Fibroblast of upper back skin (primary cell): ENCODE measurements around the gene PTTG1IP.
"Not testable (repeated sequence)": the region's sequence is repeated elsewhere in the genome, so short reads cannot be mapped to it uniquely, and the experiment has no call there.

Experiments
- DNase-seq: peaks from one replicate; pipeline ENCODE4 v3.0.0-alpha.2; 2013

PTTG1IP gene

DNA sequence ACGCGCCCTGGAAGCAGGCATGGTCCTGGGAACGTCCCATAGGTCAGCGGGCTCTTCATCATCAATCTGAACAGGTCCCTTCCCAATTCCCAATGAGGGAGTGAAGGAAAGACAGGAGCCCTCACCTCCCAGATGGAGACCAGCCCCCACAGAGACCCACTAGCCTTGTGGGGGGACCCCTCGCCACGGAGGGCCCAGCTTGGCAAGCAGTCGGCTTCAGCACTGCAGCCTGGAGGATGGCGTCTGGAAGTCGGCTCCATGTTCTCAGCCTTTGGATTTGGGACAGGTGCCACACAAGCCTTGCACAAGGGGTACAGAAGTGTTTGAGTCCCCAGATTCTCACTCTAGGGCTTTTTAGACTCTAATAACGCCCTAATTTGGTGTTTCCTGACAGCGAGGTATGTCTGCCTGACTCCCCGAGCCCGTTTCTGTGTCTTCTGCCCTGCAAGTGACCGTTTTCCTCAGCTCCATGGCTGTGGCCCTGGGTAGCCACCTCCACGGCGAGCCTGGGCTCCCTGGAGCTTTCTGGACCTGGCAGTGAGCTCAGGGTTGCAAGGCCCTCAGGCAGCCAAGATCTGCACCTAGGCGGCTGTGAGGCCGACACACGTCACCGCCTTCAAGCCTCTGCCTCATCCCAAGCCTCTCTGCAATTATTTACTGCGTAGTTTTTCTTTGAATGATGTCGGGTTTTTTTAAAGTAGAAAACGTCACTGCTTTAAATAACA, 30.6 kb downstream of the PTTG1IP start:
- no peak for DNase-seq

DNA sequence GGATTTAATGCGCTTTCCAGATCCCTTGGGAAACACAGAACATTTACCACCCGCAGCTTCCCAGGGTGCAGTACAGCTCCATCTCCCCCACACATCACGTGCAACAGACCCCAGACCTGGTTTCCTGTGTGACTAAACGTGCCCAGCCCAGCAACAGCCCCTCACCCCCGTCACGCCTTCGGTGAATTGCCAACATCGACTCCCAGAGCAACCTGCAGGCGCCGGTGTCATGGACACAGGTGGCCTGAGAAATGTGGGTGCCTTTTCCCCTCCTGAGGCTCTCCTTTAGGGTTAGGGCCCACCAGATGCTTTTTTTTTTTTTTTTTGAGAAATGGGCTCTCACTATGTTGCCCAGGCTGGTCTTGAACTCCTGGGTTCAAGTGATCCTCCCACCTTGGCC, 31.4 kb downstream of the PTTG1IP start:
- DNase-seq = no peak

DNA sequence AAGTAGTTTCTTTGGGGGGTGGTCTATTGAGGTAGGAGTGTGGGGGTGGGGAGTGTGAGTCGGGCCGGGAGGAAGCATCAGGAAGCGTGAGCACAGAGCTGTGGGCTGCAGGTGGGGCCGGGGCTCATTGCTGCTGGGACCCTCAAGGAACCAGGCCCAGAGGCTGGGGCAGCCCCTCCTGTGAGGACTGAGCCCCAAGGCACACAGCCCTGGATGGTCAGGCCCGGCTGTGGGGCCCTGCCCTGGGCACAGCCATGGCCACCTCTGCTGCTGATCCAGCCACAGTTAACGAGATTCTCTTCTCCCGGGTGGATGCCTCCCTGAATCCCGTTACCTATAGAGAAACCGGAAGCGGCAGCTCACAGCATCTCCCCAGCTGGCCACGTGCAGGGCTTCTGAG, 32.7 kb downstream of the PTTG1IP start:
- no peak for DNase-seq

DNA sequence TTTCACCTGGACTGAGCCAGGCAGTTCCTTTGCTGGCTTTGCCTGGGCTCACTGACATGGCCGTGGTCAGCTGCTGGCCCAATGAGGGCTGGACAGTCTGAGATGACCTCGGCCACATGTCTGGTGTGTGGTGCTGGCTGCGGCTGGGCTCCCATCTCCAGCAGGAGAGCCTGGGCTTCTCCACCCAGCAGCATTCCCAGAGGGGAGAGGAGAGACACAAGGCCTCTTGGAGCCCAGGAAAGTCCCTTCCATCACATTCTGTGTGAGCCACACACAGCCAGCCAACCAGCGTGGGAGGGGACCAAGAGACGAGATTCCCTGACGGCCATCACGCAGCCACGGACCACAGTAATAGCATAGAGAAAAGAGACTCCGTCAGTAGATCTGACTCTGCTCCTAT, 34.5 kb downstream of the PTTG1IP start:
- no peak for DNase-seq

DNA sequence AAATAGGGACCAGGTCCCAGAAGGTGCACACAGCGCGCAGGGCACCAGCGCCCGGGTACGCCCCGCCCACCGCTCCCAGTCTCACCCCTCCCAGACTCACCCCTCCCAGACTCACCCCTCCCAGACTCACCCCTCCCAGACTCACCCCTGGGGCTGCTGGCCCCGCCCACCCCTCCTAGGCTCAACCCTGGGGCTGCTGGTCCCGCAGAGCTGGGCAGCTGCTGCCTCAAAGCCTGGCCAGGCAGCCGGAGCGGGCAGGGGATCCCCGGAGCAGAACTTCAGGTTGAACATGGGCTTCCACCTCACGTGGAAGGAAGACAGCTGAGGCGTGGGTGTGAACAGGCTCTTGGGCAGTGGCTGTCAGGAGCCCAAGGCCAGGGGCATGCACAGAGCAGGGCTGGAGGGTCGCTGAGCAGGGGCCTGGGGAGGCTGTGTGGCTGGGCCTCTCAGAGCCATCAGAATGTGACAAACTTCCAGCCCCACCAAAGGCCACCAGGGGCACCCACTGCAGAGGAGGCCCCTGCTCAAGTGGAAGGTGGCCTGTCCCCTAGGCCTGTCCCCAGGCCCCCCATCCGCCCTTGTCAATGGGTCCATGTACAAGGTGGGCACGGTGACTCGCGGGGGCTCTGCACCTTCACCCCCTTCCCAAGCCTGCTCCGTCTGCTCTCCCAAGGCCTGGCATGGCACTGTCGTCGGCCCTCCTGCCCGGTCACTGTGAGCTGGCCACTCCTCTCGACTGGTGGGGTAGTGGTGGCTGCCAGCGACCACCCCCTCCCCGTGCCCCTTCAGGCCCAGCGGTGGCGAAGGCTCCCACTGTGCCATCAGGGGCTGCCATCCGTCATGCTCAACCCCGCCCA, 35.2 kb downstream of the PTTG1IP start:
- DNase-seq = no peak

DNA sequence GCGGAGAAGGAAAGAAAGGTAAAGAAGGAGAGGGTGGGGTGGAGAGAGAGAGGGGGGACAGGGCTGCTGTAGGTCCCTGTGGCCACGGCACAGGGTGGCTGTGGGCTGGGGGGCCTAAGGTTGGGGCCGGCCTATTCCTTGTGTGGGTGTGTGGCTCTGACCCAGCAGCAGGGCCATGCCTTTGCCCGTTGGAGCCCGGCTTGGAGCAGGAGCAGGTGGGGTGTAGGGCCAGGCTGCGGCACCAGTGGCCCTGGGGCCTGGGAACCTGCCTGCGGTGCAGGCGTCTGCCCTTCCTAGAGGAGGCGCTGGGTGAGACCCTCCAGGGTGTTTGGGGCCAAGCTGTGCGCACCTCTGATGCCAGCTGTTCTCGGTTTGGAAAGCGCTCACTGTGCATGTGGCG, 36.0 kb downstream of the PTTG1IP start:
- no peak for DNase-seq

DNA sequence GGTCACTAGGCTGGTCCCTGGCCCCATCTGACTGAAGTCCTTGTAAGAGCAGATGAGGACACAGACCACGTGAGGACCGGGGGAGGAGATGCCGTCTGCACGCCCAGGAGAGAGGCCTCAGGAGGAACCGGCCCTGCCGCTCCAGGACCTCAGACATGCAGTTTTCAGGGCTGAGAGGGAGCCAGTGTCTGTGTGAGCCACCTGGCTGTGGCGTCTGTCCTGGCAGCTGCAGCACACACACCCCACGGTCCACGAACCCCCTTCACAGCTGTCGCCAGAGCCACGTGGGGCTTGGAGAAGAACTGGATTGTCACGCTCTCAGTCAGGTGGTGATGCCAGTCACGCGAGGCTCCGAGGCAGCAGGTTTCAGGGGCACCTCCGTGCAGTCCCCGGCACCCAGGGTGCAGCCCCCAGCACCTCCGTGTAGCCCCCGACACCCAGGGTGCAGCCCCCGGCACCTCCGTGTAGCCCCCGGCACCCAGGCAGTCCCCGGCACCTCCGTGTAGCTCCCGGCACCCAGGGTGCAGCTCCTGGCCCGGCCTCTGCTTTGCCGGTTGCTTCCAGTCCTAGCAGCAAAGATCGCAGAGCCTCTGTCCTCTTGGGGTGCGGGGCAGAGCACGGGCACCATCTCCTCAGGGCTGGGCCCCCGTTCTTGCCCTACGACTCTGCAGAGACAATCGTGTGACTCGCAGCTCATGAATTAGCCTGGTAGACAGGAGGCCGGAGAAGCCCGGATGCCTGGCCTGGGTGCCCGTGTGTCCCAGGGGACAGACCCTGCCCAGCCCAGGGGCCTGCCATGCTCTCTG, 36.6 kb downstream of the PTTG1IP start:
- no peak for DNase-seq

DNA sequence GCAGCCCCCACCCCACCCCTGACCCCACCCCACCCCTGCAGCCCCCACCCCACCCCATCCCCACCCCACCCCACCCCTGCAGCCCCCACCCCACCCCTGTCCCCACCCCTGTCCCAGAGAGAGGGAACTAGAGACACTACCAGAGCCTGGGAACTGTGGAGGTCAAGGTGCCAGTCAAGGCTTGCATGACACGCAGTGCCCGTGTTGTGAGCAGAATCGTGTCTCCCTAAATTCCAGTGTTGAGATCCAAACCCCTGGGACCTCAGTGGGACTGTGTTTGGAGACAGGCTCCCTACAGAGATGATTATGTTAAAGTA, 37.2 kb downstream of the PTTG1IP start:
- DNase-seq = no peak

DNA sequence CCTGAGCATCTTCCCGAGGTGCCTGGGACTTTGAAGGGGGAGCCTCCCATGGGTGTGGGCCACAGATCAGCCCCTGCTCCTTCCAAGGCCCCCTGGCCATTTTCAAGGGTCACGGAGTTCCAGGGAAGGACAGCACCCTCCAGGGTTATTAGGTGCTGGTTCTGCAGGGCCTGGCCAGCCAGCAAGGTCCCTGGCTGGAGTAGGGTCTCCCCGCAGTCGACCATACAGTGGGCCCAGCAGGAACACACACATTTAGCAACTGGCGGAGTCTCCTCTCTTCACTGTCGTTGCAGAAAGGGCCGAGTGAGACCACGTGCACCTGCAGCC, 37.9 kb downstream of the PTTG1IP start:
- DNase-seq = no peak

DNA sequence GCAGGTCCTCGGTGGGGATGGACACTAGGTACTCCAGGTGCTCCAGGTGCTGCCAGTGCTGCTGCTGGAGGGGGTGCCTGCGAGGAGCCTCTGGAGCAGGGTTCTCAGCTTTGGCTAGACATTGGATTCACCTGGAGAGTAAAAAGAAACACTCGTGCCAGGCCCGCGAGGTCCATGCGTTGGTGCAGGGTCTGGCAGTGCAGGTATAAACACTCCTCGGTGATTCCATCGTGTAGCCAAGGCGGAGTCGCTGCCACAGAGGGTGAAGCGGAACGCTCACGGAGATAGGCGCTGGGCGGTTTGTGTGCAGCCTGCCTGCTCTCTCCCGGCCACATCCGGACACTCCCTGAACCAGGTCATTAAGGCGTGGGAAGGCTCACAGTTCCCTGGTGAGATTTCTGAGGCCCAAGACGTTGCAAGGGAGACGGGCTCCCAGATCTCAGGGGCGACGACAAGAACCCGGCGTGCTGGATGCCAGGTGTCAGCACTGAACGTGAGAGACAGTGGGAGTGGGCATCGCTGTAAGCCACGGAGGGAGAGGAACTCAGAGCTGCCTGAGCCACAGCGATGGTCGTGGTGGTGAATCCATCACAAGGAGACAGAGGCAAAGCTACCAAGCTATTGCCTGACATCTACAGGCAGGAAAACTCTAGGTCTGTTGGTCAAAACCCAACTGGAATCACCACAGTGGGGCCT, 38.4 kb downstream of the PTTG1IP start:
- DNase-seq = no peak

DNA sequence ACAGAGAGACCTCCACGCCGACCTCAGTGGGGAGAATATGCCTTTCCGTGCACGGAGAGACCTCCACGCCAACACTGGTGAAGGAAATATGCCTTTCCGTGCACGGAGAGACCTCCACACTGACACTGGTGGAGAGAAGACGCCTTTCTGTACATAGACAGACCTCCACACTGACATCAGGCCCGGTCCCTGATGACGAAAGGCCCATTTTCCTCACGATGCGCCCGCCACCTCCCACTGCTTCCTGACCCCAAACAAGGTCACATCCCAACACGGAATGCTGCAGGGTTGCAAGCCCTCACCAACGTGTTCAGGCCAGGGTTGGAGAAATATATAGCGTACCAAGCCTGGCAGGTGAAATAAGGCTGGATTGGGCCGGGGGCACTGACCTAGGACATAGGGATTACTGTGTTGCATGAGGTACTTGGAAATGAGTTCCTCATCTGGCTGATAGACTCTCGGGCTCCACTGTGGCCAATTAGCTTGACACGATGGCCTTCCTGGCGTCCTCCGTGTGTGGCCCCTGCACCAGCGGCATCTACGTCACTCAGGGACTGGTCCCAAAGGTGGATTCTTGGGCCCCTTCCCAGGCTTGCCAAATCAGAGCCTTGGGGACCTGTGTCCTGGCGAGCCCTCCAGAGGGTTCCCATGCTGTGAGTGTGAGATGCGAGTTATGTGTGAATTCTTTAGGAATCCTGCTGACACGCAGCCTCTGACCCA, 39.1 kb downstream of the PTTG1IP start:
- DNase-seq = no peak

DNA sequence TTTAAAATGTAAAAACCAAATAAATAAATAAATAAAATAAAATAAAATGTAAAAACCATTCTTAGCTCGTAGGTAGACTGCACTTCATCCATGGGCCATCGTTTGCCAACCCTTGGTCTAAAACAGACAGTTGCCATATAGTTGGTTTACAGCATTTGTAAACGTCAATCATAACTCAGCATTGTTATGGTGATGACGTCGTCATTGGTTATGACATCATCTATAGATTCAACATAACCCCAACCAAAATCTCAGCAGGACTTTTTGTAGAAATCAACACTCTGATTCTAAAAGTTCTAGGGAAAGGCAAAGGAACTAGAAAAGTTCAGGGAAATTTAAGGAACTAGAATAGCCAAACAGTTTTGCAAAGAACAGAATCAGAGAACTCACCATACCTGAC, 39.8 kb downstream of the PTTG1IP start:
- no peak for DNase-seq

DNA sequence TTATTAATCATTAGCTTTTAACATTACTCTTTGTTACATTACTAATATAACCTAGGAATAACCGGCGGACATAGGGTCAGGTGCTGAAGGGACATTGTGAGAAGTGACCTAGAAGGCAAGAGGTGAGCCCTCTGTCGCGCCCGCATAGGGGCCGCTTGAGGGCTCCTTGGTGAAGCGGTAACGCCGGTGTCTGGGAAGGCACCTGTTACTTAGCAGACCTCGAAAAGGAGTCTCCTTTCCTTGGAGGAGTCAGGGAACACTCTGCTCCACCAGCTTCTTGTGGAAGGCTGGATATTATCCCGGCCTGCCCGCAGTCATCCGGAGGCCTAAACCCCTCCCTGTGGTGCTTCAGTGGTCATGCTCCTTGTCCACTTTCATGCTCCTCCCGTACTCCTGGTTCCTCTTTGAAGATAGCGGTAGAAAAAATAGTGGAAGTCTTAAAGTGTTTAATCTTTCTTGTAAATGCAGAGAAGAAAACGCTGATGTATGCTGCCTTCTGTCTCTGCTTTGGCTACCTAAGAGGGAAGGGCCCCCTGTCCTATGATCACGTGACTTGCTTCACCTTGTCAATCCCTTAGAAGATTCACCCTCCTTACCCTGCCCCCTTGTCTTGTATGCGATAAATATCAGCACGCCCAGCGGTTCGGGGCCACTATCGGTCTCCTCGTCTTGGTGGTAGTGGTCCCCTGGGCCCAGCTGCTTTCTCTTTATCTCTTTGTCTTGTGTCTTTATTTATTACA, 40.8 kb downstream of the PTTG1IP start:
- DNase-seq = not testable (repeated sequence)

DNA sequence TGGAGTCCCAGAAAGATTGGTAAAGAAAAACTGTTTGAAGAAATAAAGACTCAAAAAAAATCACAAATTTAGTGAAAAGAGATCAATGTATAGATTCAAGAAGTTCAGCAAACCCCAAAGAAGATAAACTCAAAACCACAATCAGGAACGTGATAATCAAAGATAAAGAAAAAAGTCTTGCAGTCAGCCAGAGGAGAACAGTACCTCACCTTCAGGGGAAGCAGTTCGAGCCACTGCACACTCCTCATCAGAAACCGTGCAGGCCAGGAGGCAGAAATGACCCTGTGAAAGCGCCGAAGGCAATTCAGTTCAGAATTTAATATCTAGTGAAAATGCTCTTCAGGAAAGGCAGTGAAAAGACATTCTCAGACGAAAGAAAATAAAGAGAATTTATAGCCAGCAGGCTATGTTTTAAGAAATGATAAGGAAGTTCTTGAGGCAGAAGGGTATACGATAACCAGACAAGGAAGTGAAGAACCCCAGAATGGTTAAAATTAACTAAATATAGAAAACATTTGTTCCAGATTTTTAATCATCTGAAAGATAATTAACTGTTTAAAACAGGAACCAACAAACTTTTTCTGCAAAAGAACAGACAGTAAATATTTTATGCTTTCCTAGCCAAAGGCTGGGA, 42.1 kb downstream of the PTTG1IP start:
- DNase-seq = no peak

DNA sequence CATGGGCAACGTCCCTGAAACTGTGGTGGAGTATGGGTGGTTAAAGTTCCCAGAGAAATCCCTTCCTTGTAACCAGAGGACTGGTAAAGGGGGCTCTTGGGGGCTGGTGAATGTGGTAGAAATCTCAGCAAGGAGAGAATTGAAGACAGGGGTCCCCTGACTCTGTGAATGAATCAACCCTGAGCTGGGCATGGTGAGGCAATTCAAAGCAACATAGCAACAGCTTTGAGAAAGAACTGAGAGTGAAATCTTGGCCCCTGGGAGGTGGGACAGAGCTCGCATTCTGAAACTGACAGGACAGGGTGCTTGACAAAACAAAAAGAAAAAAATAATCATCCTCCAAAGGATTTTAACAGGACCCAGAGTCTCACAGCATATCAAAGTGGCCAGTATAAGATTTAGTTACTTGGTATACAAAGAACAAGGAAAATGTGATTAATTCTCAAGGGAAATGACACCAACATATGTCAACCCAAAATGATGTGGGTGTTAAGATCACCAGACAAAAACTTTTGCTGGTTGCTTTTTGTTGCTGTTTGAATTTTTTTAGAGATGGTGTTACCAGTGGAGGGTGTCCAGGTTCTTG, 43.9 kb downstream of the PTTG1IP start:
- DNase-seq = no peak

DNA sequence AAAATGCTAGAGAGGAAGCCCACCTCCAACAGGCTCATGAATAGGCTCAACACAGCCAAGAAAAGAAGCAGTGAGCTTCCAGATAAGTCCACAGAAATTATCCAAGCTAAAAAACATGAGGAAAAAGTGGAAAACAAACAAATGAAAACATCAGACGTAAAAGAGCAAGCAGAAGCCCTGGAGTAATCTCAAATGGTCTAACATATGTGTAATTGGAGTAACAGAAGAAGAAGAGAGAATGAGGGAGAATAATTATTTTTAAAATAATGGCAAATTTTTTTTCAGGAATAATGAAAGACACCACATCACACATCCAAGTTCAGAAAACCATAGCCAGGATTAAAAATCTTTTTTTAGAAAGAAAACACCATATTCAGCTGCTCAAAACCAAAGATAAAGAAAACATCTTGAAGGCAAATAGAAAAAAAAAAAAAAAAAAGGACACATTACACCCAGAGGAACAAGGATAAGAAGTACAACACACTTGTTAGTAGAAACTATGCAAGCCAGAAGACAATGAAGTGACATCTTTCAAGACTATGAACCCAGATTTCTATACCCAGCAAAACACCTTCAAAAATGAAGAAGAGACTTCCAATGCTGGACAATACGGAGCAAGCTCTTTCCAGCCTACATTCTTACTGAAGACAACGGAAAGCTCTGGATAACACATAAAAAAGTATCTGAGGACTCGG, 45.0 kb downstream of the PTTG1IP start:
- DNase-seq = no peak

DNA sequence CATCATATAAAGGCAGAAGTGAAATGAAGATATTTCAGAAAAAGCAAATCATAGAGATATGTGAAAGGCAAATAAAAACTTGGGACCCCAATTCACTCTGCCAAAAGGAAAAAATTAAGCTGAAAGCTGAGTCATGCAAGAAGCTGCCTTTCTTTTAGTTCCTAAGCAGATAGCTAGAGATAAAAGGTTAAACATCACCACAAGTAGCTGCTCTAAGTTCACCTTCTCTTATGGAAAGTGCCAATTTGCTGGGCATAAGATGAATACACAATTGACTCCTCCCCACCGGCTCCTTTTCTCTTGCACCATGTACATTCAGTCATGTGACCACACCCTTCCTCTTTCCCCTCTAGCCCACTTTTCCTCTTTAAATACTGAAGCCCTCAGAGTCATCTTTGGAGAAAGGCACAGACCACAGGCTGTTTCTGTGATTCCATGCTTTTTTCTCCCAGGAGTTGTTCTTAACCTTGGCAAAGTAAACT, 50.3 kb downstream of the PTTG1IP start:
- DNase-seq = no peak

DNA sequence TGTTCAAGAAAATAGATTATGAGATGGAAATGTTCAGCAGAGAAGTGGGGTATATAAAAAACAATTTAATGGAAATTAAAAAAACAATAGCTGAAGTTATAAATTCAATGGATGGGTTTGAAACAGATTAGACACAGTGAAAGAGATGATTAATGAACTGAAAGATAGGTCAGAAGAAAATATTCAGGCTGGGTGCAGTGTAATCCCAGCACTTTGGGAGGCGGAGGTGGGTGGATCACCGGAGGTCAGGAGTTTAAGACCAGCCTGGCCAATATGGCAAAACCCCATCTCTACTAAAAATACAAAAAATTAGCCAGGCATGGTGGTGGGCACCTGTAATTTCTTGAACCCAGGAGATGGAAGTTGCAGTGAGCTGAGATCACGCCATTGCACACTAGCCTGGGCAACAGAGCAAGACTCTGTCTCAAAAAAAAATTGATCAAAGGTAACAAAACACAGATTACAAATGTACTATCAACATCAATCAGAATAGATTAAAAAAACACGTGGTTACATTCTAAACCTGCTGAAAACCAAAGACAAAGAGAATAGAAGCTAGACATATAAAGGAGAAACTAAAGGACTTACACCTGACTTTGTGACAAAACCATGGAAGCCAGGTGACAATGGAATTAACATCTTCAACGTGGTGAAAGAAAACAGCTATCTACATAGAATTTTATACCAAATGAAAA, 50.9 kb downstream of the PTTG1IP start:
- DNase-seq = no peak

DNA sequence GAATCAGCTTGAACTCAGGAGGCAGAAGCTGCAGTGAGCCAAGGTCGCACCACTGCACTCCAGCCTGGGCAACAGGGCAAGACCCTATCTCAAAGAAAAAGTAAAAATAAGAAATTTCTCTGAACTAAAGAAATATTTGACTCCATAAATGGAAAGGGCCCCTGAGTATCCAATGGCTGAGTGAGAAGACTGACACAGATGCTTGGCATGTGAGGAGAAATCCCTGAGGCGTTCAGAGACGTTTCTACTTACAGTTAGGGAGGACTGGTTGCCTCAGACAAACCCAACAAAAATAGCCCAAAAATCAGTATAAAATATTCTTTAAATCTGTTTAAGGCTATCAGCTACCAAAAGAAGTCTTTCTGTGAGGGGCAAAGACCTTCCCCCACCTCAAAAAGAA, 52.6 kb downstream of the PTTG1IP start:
- peak; percentile 50 for DNase-seq
